Gastroesophageal sphincter (tissue), 2 donors: ENCODE data around the gene DCBLD1.

Experiments used
- POLR2A ChIP-seq, 2 donors: fragments of 450-650 bp; IDR thresholded peaks; one replicate each; pipeline ENCODE4 v1.6.1; 2017; ENCODE audit warnings: antibody characterized with exemption in 2 of 2, mild to moderate bottlenecking in 2 of 2, moderate library complexity in 1 of 2
- POLR2AphosphoS5 ChIP-seq: sonication (generic); formaldehyde crosslinking; IDR thresholded peaks from one replicate; pipeline ENCODE4 v1.6.1; 2017; ENCODE audit warnings: antibody characterized with exemption

- TF ChIP-seq POLR2A (IDR thresholded peaks at IDR 0.05) (no peak), POLR2AphosphoS5 (no peak)
Measured at GRCh38 chr6:117481278-117481925, 1.1 kb upstream of the DCBLD1 start.
